H7 (cell line): ENCODE data around the gene S100A14. TPM values are rescaled to one million over a fixed set of nuclear protein-coding genes. Genes with fewer than 3 reads are reported as not detected.

ENCODE experiments used
- DNase-seq: peaks from one replicate; pipeline ENCODE4 v3.0.0; 2012
- H3K27me3 ChIP-seq: 2 replicates; pipeline ENCODE4 v1.6.0; 2011; ENCODE audit warnings: mild to moderate bottlenecking, low read length; ENCODE audit not compliant: control insufficient read depth, insufficient read depth
- H3K36me3 ChIP-seq: replicated peaks from 2 replicates; pipeline ENCODE4 v1.5.1; 2011; ENCODE audit warnings: low read length; ENCODE audit not compliant: control insufficient read depth, insufficient read depth
- H3K4me3 ChIP-seq: 2 replicates; pipeline ENCODE4 v1.5.1; 2011; ENCODE audit warnings: low read depth, mild to moderate bottlenecking, control low read depth, low read length, moderate library complexity; ENCODE audit not compliant: insufficient read depth
- total RNA-seq: library from RNA; depleted of rRNA; stranded (reverse); fragments of >200 nt; shearing (Covaris generic); gene quantifications from 2 replicates; pipeline ENCODE4 v1.2.3, GENCODE V29; 2014

Gene S100A14
- total RNA-seq, 1 experiment from 2014 or later, result 1.8 TPM

- H3K4me3 ChIP-seq, result no peak overlapping the region
- no peak for DNase-seq
Observed at GRCh38 chr1:153614906-153615305, 1.2 kb downstream of the S100A14 start.

DNA sequence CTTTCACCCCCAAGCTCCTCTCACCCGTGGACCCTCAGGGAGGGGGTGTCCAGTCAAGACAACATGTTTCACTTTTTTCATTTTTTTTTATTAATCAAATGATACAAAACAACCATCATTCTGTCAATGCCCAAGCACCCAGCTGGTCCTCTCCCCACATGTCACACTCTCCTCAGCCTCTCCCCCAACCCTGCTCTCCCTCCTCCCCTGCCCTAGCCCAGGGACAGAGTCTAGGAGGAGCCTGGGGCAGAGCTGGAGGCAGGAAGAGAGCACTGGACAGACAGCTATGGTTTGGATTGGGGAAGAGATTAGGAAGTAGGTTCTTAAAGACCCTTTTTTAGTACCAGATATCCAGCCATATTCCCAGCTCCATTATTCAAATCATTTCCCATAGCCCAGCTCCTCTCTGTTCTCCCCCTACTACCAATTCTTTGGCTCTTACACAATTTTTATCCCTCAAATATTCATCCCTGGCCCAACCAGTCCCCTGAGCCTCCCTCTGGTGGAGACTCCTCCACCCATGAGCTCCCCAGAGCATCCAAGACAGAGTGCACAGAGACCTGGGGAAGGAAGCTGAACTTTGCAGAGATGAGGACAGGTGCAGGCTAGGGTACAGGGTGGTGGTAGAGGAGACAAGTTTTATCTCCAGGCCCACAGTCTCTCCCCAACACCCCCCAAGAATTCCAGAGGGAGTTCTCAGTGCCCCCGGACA, 1.8 kb downstream of the S100A14 start:
- Histone ChIP-seq H3K27me3 (no peaks in the 10 kb centered on the region; the same call in 1 of the 2 replicates), H3K36me3 (peaks cover 1% of the 10 kb centered on the region; the same call in 1 of the 2 replicates), H3K4me3 (no peak overlapping the region)
- DNase-seq, result no peak

More at GRCh38 chr1:153614906-153615305, 1.2 kb downstream of the S100A14 start:
- no peaks in the 10 kb centered on the region; the same call in 1 of the 2 replicates for H3K27me3 ChIP-seq
- H3K36me3 ChIP-seq, result peaks cover 1% of the 10 kb centered on the region; the same call in 1 of the 2 replicates

GRCh38 chr1:153613406-153613805, 2.7 kb downstream of the S100A14 start:
- Histone ChIP-seq H3K4me3 (no peak overlapping the region; the same call in 1 of the 2 replicates), H3K36me3 (no peaks in the 10 kb centered on the region), H3K27me3 (no peaks in the 10 kb centered on the region; the same call in 1 of the 2 replicates)
- no peak for DNase-seq

- H3K36me3 ChIP-seq, result no peaks in the 10 kb centered on the region
- H3K27me3 ChIP-seq, result no peaks in the 10 kb centered on the region; the same call in 1 of the 2 replicates
- peak; percentile 90 for DNase-seq
- peak within 1 kb of the TSS; percentile 37 for H3K4me3 ChIP-seq
Observed at GRCh38 chr1:153612755-153613331, 3.3 kb downstream of the S100A14 start, which contains the start of gene S100A16. TSS of gene S100A16 (minus strand) at chr1:153613137. CDS start at chr1:153608151, 4,986 bp downstream.

DNA sequence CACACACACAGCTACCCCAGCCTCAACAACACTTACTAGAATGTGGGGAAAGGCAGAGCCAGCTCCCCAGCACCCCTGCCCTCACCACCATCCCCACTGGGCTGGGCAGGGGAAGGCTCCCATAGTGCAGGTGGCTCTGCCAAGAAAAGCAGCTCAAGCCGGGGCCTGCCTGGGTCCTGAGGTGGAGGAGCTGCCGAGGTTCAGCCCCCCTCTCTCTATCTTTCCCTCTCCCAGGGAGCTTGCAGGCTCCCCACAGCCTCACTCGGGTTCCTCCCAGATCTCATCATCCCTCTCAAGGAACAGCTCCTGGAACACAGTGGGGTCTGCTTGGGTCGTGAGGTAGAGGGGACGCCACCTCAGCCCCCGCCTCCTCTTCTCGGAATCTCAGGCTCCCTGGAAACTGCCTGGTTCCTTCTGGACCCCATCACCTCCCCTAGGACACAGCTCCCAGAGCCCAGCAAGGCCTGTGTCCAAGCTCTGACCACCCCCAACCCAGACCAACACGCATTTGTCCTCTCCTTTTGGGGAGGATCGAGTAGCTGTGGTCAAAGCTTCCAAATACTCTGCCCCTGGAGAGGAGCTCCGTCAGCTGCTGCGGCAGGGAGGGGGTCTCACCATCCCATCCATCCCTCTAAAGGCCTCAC, 3.9 kb downstream of the S100A14 start:
- H3K27me3 ChIP-seq, result no peaks in the 10 kb centered on the region; the same call in 1 of the 2 replicates
- DNase-seq, result peak; percentile 65
- H3K4me3 ChIP-seq, result peak overlapping the region; percentile 37
- no peaks in the 10 kb centered on the region for H3K36me3 ChIP-seq

- H3K36me3 ChIP-seq, result no peaks in the 10 kb centered on the region
- no peaks in the 10 kb centered on the region; the same call in 1 of the 2 replicates for H3K27me3 ChIP-seq
- peak overlapping the region; percentile 37; the same call in 1 of the 2 replicates for H3K4me3 ChIP-seq
- no peak for DNase-seq
Observed at GRCh38 chr1:153611356-153611755, 4.8 kb downstream of the S100A14 start.

DNA sequence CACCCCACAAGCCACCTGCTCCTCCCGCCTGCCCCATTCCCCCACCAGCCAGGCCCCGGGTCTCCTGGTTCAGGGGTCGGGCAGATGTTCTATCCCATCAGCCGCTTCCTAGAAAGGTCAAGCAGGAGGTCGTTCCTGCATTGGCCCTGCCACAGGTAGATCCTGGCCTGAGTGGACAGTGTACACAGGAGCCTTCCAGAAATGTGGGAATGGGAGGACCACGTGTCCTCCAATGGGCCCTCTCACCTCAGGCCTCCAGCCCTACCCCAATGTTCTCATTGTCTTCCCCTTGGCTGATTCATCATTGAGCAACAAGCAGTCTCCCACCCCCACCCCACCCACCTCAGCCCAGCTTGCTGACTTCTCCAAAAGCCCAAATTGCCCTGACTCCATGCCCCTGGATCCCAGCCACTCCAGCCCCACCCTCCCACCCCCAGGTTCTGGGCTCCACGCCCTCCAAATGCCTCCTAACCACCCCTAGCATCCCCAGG, 5.3 kb downstream of the S100A14 start:
- peak; percentile 37 for DNase-seq
- Histone ChIP-seq H3K4me3 (peak overlapping the region; percentile 8; the same call in 1 of the 2 replicates), H3K27me3 (no peaks in the 10 kb centered on the region; the same call in 1 of the 2 replicates), H3K36me3 (no peaks in the 10 kb centered on the region)

- DNase-seq, result no peak
- Histone ChIP-seq H3K4me3 (no peak overlapping the region; the same call in 1 of the 2 replicates), H3K36me3 (no peaks in the 10 kb centered on the region), H3K27me3 (no peaks in the 10 kb centered on the region; the same call in 1 of the 2 replicates)
Observed at GRCh38 chr1:153610334-153610733, 5.8 kb downstream of the S100A14 start.

GRCh38 chr1:153609585-153609907, 6.6 kb downstream of the S100A14 start:
- DNase-seq, result no peak
- no peaks in the 10 kb centered on the region for H3K36me3 ChIP-seq
- no peak overlapping the region; the same call in 1 of the 2 replicates for H3K4me3 ChIP-seq
- no peaks in the 10 kb centered on the region; the same call in 1 of the 2 replicates for H3K27me3 ChIP-seq

GRCh38 chr1:153608742-153609584, 7.2 kb downstream of the S100A14 start:
- Histone ChIP-seq H3K27me3 (no peaks in the 10 kb centered on the region; the same call in 1 of the 2 replicates), H3K36me3 (no peaks in the 10 kb centered on the region), H3K4me3 (peak overlapping the region; percentile 13; the same call in 1 of the 2 replicates)
- peak; percentile 95 for DNase-seq

GRCh38 chr1:153608089-153608682, 7.9 kb downstream of the S100A14 start:
- DNase-seq, result peak; percentile 34
- no peak overlapping the region for H3K4me3 ChIP-seq
- H3K27me3 ChIP-seq, result no peaks in the 10 kb centered on the region; the same call in 1 of the 2 replicates
- no peaks in the 10 kb centered on the region for H3K36me3 ChIP-seq

GRCh38 chr1:153607381-153607780, 8.7 kb downstream of the S100A14 start:
- no peak overlapping the region for H3K4me3 ChIP-seq

GRCh38 chr1:153606194-153606593, 9.9 kb downstream of the S100A14 start:
- Histone ChIP-seq H3K27me3 (no peaks in the 10 kb centered on the region), H3K4me3 (no peak overlapping the region), H3K36me3 (no peaks in the 10 kb centered on the region)
- no peak for DNase-seq

More at GRCh38 chr1:153607381-153607780, 8.7 kb downstream of the S100A14 start:
- DNase-seq, result no peak
- no peaks in the 10 kb centered on the region; the same call in 1 of the 2 replicates for H3K27me3 ChIP-seq
- no peaks in the 10 kb centered on the region for H3K36me3 ChIP-seq
